ENCODE results near the gene MATN4. TPM values are rescaled to one million over a fixed set of nuclear protein-coding genes. Genes with fewer than 3 reads are reported as not detected.

MATN4 gene
- total RNA-seq, 4 donors from 2014 or later, result 0.09 to 0.68 TPM; not detected in 2

- no peak for DNase-seq
- H3K27ac ChIP-seq, result peak overlapping the region; percentile 79 to 91 (median 86)
- H3K36me3 ChIP-seq, result no peaks in the 10 kb centered on the region
- peaks cover 16 to 70% (median 39%) of the 10 kb centered on the region in 3 donors for H3K4me1 ChIP-seq
- intact Hi-C loops (cut with DNase I), result no loop called here
- H3K9me3 ChIP-seq, result no peaks in the 10 kb centered on the region
- H3K4me3 ChIP-seq, result peak overlapping the region; percentile 15 to 57 (median 37)
- 69 to 71% methylated on average over 2 to 4 of the region's 4 CpGs for WGBS, 2 donors
- TF ChIP-seq POLR2A (IDR thresholded peaks at IDR 0.05) (no peak), CTCF (IDR thresholded peaks at IDR 0.05) (no peak)
- peaks cover 0 to 16% (median 0%) of the 10 kb centered on the region in 4 donors for H3K27me3 ChIP-seq
Measured at GRCh38 chr20:45253261-45253660, 54.8 kb downstream of the MATN4 start.

- Histone ChIP-seq H3K36me3 (no peaks in the 10 kb centered on the region), H3K27ac (no peak overlapping the region), H3K4me1 (peaks cover 16 to 59% (median 39%) of the 10 kb centered on the region in 3 donors), H3K27me3 (peaks cover 0 to 16% (median 0%) of the 10 kb centered on the region in 4 donors), H3K4me3 (peak overlapping the region in 2 of 4 donors; percentile 15 to 57), H3K9me3 (no peaks in the 10 kb centered on the region)
- no peak for DNase-seq
- TF ChIP-seq CTCF (IDR thresholded peaks at IDR 0.05), result no peak
- no peak for TF ChIP-seq POLR2A (IDR thresholded peaks at IDR 0.05)
- intact Hi-C loops (cut with DNase I), result no loop called here
- 15 to 27% methylated on average over 4 to 5 of the region's 5 CpGs for WGBS, 2 donors
Measured at GRCh38 chr20:45251884-45252560, 56.1 kb downstream of the MATN4 start.

- Histone ChIP-seq H3K27ac (no peak overlapping the region), H3K27me3 (peaks cover 0 to 36% (median 0%) of the 10 kb centered on the region in 4 donors), H3K4me3 (no peak overlapping the region), H3K4me1 (peaks cover 0 to 25% (median 16%) of the 10 kb centered on the region in 3 donors), H3K36me3 (no peaks in the 10 kb centered on the region), H3K9me3 (no peaks in the 10 kb centered on the region)
- intact Hi-C loops (cut with DNase I), result no loop called here
- TF ChIP-seq POLR2A (IDR thresholded peaks at IDR 0.05), result no peak
- TF ChIP-seq CTCF (IDR thresholded peaks at IDR 0.05), result no peak
- DNase-seq, result no peak
Measured at GRCh38 chr20:45248609-45249008, 59.5 kb downstream of the MATN4 start.

DNA sequence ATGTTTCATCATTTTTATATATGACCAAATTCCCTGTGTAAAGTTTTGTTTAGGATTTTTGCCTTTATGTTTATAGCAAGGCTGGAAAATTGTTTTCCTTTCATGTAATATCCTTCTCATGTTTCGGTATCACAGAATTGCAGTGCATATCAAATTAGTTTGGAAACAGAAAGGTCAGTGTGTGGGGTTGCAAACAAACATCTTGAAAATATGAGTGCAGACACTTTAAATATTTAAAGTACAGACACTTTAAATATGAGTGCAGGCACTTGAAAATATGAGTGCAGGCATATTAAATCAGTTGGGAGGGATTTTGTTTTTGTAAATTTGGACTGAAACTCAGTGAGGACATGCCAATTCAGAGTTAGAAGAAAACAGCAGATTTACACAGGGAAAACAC, 60.2 kb downstream of the MATN4 start:
- TF ChIP-seq POLR2A (IDR thresholded peaks at IDR 0.05), result no peak
- TF ChIP-seq CTCF (IDR thresholded peaks at IDR 0.05), result no peak
- Histone ChIP-seq H3K4me1 (peaks cover 0 to 18% (median 10%) of the 10 kb centered on the region in 3 donors), H3K36me3 (no peaks in the 10 kb centered on the region), H3K4me3 (no peak overlapping the region), H3K9me3 (no peaks in the 10 kb centered on the region), H3K27me3 (peaks cover 0 to 31% (median 0%) of the 10 kb centered on the region in 4 donors), H3K27ac (no peak overlapping the region)
- WGBS, 2 donors, result 63 to 69% methylated on average over 1 of the region's 1 CpG
- no peak for DNase-seq
- intact Hi-C loops (cut with DNase I), result no loop called here

DNA sequence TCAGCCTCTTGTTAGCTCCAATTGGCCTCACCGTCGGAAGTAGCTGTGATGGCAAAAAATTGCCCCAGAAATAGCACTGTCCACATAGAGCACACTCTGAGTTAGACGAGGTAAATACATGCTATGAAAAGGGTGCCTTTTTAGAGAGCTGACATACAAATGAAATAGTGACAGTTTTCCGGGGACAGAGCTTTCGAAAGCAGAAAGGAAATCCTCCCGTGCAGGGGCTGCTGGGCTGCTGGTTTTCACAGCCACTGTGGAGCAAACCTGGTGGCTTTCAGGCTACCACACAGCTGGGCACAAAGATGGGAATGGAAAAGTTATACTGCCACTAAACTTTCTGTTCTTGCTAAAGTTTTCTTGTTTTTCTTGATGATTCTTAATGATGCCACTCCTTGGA, 62.0 kb downstream of the MATN4 start:
- H3K27me3 ChIP-seq, result peaks cover 0 to 32% (median 0%) of the 10 kb centered on the region in 4 donors
- intact Hi-C loops (cut with DNase I), result no loop called here
- H3K36me3 ChIP-seq, result no peaks in the 10 kb centered on the region
- TF ChIP-seq CTCF (IDR thresholded peaks at IDR 0.05), result no peak
- no peak for TF ChIP-seq POLR2A (IDR thresholded peaks at IDR 0.05)
- no peak for DNase-seq
- no peak overlapping the region for H3K27ac ChIP-seq
- H3K4me3 ChIP-seq, result no peak overlapping the region
- no peaks in the 10 kb centered on the region for H3K9me3 ChIP-seq
- H3K4me1 ChIP-seq, result peaks cover 0 to under 1% (median 0%) of the 10 kb centered on the region in 3 donors
- WGBS, 2 donors, result 45 to 50% methylated on average over 6 of the region's 6 CpGs

Other genes with a start within 250 kb of the MATN4 start
- under 1 TPM in 3 of 4 donors, not detected in 1; 0.22 to 0.80 (median 0.29) TPM for gene KCNS1, start 207.2 kb downstream of the MATN4 start, total RNA-seq
- gene WFDC5, start 193.1 kb downstream of the MATN4 start, total RNA-seq, result 10 to 100 TPM in 1 of 4 donors, 1 to 10 TPM in 3; 3.1 to 32.1 (median 4.6) TPM
- 1 to 10 TPM in 1 of 4 donors, under 1 TPM in 2, not detected in 1; 0.44 to 2.6 (median 0.64) TPM for gene WFDC12, start 183.8 kb downstream of the MATN4 start, total RNA-seq
- gene PI3, start 133.4 kb downstream of the MATN4 start, total RNA-seq, result 1,000 to 10,000 TPM in 3 of 4 donors, 10 to 100 TPM in 1; 14.1 to 2,947 (median 1,123) TPM
- not detected for gene SEMG1, start 101.3 kb downstream of the MATN4 start, total RNA-seq
- not detected for gene SEMG2, start 86.9 kb downstream of the MATN4 start, total RNA-seq
- 1,000 to 10,000 TPM in 2 of 4 donors, 100 to 1,000 TPM in 2; 250 to 1,637 (median 1,024) TPM for gene SLPI, start 53.7 kb downstream of the MATN4 start, total RNA-seq
- gene RBPJL, start 1.5 kb downstream of the MATN4 start, total RNA-seq, result not detected
- gene SDC4, start 40.1 kb upstream of the MATN4 start, total RNA-seq, result 100 to 1,000 TPM in 3 of 4 donors, 10 to 100 TPM in 1; 88.1 to 174 (median 120) TPM
- gene SYS1, start 54.9 kb upstream of the MATN4 start, total RNA-seq, result 10 to 100 TPM; 22.3 to 32.4 (median 27.0) TPM
- gene TP53TG5, start 70.0 kb upstream of the MATN4 start, total RNA-seq, result not detected
- gene DBNDD2, start 100.0 kb upstream of the MATN4 start, total RNA-seq, result 10 to 100 TPM; 14.1 to 39.3 (median 32.2) TPM
- gene PIGT, start 107.8 kb upstream of the MATN4 start, total RNA-seq, result 10 to 100 TPM; 38.6 to 48.1 (median 44.0) TPM
- gene WFDC2, start 161.5 kb upstream of the MATN4 start, total RNA-seq, result 10 to 100 TPM in 1 of 4 donors, under 1 TPM in 1, not detected in 2; 0.99 to 37.7 TPM
- not detected for gene SPINT3, start 207.3 kb upstream of the MATN4 start, total RNA-seq
- not detected for gene WFDC6, start 231.2 kb upstream of the MATN4 start, total RNA-seq
- gene EPPIN, start 239.1 kb upstream of the MATN4 start, total RNA-seq, result not detected